ENCODE data around the gene A1BG.

The A1BG gene

DNA sequence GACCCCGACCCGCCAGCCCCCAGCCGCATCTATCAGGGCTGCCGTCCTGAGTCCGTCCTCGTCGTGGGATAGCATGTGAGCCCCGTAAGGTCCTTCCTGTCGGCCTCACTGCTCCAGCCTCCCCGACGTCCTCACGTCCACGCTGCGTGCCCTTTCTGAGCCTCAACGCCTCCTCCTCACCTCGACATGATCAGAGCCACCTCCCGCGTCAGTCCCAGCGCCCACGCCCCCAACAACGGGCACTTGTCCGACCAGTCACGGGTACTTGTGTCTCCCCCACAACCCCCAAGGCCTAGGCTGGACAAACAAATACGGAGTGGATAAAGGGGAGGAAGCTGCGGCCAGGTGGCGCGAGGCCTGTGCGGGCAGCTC, 8.6 kb upstream of the A1BG start (continued):
- TF ChIP-seq, protein P1, sequence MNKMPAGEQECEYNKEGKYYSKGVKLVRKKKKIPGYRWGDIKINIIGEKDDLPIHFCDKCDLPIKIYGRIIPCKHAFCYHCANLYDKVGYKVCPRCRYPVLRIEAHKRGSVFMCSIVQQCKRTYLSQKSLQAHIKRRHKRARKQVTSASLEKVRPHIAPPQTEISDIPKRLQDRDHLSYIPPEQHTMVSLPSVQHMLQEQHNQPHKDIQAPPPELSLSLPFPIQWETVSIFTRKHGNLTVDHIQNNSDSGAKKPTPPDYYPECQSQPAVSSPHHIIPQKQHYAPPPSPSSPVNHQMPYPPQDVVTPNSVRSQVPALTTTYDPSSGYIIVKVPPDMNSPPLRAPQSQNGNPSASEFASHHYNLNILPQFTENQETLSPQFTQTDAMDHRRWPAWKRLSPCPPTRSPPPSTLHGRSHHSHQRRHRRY (tag by site-specific recombination; IDR thresholded peaks at IDR 0.05), result no peak
- peak; percentile 82 for TF ChIP-seq ZFHX2 (tag by site-specific recombination; conservative IDR thresholded peaks at IDR 0.05)
- no peak for TF ChIP-seq ZNF473 (tag by site-specific recombination; IDR thresholded peaks at IDR 0.05)
- no peak for TF ChIP-seq ZNF747 (tag by site-specific recombination; IDR thresholded peaks at IDR 0.05)
- TF ChIP-seq KLF9 (tag by site-specific recombination; IDR thresholded peaks at IDR 0.05; ENCODE audit: low read depth), result peak; percentile 15; the same call in 1 of the 2 replicates
- peak; percentile 87 for TF ChIP-seq EGR2 (tag by site-specific recombination; IDR thresholded peaks at IDR 0.05; ENCODE audit: low read depth)
- no peak for TF ChIP-seq SP2 (tag by site-specific recombination; IDR thresholded peaks at IDR 0.05)
- TF ChIP-seq ZNF792 (tag by site-specific recombination; IDR thresholded peaks at IDR 0.05), result 0 out of 2 replicates have a peak, but pooled peaks have one; percentile 14
- no peak for TF ChIP-seq ZNF214 (tag by site-specific recombination; IDR thresholded peaks at IDR 0.05; ENCODE audit: borderline replicate concordance)
- TF ChIP-seq ZNF777 (tag by site-specific recombination; IDR thresholded peaks at IDR 0.05; ENCODE audit: borderline replicate concordance), result peak; percentile 99
- no peak for TF ChIP-seq ZNF530 (tag by site-specific recombination; IDR thresholded peaks at IDR 0.05; ENCODE audit: low read depth)
- TF ChIP-seq, protein P2, sequence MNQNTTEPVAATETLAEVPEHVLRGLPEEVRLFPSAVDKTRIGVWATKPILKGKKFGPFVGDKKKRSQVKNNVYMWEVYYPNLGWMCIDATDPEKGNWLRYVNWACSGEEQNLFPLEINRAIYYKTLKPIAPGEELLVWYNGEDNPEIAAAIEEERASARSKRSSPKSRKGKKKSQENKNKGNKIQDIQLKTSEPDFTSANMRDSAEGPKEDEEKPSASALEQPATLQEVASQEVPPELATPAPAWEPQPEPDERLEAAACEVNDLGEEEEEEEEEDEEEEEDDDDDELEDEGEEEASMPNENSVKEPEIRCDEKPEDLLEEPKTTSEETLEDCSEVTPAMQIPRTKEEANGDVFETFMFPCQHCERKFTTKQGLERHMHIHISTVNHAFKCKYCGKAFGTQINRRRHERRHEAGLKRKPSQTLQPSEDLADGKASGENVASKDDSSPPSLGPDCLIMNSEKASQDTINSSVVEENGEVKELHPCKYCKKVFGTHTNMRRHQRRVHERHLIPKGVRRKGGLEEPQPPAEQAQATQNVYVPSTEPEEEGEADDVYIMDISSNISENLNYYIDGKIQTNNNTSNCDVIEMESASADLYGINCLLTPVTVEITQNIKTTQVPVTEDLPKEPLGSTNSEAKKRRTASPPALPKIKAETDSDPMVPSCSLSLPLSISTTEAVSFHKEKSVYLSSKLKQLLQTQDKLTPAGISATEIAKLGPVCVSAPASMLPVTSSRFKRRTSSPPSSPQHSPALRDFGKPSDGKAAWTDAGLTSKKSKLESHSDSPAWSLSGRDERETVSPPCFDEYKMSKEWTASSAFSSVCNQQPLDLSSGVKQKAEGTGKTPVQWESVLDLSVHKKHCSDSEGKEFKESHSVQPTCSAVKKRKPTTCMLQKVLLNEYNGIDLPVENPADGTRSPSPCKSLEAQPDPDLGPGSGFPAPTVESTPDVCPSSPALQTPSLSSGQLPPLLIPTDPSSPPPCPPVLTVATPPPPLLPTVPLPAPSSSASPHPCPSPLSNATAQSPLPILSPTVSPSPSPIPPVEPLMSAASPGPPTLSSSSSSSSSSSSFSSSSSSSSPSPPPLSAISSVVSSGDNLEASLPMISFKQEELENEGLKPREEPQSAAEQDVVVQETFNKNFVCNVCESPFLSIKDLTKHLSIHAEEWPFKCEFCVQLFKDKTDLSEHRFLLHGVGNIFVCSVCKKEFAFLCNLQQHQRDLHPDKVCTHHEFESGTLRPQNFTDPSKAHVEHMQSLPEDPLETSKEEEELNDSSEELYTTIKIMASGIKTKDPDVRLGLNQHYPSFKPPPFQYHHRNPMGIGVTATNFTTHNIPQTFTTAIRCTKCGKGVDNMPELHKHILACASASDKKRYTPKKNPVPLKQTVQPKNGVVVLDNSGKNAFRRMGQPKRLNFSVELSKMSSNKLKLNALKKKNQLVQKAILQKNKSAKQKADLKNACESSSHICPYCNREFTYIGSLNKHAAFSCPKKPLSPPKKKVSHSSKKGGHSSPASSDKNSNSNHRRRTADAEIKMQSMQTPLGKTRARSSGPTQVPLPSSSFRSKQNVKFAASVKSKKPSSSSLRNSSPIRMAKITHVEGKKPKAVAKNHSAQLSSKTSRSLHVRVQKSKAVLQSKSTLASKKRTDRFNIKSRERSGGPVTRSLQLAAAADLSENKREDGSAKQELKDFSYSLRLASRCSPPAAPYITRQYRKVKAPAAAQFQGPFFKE (tag by site-specific recombination; IDR thresholded peaks at IDR 0.05; ENCODE audit: borderline replicate concordance), result no peak
- TF ChIP-seq, protein P3, sequence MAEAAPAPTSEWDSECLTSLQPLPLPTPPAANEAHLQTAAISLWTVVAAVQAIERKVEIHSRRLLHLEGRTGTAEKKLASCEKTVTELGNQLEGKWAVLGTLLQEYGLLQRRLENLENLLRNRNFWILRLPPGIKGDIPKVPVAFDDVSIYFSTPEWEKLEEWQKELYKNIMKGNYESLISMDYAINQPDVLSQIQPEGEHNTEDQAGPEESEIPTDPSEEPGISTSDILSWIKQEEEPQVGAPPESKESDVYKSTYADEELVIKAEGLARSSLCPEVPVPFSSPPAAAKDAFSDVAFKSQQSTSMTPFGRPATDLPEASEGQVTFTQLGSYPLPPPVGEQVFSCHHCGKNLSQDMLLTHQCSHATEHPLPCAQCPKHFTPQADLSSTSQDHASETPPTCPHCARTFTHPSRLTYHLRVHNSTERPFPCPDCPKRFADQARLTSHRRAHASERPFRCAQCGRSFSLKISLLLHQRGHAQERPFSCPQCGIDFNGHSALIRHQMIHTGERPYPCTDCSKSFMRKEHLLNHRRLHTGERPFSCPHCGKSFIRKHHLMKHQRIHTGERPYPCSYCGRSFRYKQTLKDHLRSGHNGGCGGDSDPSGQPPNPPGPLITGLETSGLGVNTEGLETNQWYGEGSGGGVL (tag by site-specific recombination; IDR thresholded peaks at IDR 0.05), result peak; percentile 36; the same call in 1 of the 2 replicates
- 0 out of 2 replicates have a peak, but pooled peaks have one; percentile 10 for TF ChIP-seq ZNF239 (tag by site-specific recombination; IDR thresholded peaks at IDR 0.05)

DNA sequence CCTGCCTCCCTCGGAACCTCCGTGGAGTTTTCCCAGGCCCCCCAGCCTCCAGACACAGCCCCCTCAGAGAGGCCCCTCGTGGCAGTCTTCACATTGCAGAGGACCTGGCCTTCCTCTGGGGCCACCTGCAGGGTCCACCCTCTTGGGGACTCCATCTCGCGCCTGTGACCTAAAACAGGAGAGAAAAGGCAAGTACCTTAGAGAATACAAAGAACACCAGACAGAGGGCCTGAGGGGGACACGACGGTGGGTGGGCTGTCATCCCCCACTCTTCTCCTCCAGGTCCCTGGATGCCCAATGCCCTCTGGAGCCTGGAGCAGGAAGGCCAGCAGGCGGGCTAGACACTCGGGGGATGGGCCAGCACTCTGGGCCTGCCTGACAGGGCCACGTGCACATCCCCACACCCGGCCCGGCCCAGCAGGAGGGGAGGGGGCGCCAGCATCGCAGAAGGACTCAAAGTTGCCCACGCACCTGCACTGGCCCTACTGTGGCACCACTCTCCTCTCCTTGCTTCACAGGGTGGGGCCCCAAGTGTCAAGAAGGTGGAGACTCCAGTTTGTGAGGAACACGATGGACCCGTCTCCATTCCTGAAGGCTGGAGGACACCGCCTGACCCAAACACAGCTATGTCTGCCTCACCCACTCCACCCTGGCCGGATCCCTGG, 4.3 kb upstream of the A1BG start:
- POLR2A ChIA-PET, result no interaction called here
- no peaks in the 10 kb centered on the region; a peak in 1 of 3 replicates for H3K36me3 ChIP-seq (ENCODE audit: control insufficient read depth in 2 of 2, insufficient read depth in 1 of 2, low read length in 2 of 2)
- no peaks in the 10 kb centered on the region for H3K9me3 ChIP-seq (ENCODE audit: control insufficient read depth, insufficient read depth, low read depth, low read length)
- TF ChIP-seq OSR2 (tag by site-specific recombination; IDR thresholded peaks at IDR 0.05), result no peak
- TF ChIP-seq, protein P4, sequence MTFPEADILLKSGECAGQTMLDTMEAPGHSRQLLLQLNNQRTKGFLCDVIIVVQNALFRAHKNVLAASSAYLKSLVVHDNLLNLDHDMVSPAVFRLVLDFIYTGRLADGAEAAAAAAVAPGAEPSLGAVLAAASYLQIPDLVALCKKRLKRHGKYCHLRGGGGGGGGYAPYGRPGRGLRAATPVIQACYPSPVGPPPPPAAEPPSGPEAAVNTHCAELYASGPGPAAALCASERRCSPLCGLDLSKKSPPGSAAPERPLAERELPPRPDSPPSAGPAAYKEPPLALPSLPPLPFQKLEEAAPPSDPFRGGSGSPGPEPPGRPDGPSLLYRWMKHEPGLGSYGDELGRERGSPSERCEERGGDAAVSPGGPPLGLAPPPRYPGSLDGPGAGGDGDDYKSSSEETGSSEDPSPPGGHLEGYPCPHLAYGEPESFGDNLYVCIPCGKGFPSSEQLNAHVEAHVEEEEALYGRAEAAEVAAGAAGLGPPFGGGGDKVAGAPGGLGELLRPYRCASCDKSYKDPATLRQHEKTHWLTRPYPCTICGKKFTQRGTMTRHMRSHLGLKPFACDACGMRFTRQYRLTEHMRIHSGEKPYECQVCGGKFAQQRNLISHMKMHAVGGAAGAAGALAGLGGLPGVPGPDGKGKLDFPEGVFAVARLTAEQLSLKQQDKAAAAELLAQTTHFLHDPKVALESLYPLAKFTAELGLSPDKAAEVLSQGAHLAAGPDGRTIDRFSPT (tag by site-specific recombination; IDR thresholded peaks at IDR 0.05), result 0 out of 2 replicates have a peak, but pooled peaks have one; percentile 17
- no peak overlapping the region for H3K27ac ChIP-seq (ENCODE audit: extremely low read depth, low read depth, low read length)
- H3K4me1 ChIP-seq (ENCODE audit: control insufficient read depth, insufficient read depth, low read length), result no peaks in the 10 kb centered on the region
- H3K4me3 ChIP-seq (ENCODE audit: low read depth, low read length), result no peak overlapping the region
- CTCF ChIA-PET, result no interaction called here

All from HEK293 (cell line).